ENCODE results near the gene RBPJ.

RBPJ gene

GRCh38 chr4:26317766-26318165 lies 3.0 kb upstream of the RBPJ start:
- H3K27ac ChIP-seq (ENCODE audit: low read length): no peak overlapping the region

GRCh38 chr4:26319467-26319948 lies 1.3 kb upstream of the RBPJ start:
- peak overlapping the region; percentile 80 for H3K9ac ChIP-seq (ENCODE audit: low read length)
- peak overlapping the region; percentile 72 for H3K27ac ChIP-seq (ENCODE audit: low read length)
- peaks cover 37% of the 10 kb centered on the region for H3K79me2 ChIP-seq (ENCODE audit: low read length)
- peak; percentile 100 for DNase-seq
- H3K4me2 ChIP-seq (ENCODE audit: low read depth, low read length): peak overlapping the region; percentile 94
- H3F3A ChIP-seq (ENCODE audit: insufficient read depth, low read length): peaks cover 19% of the 10 kb centered on the region
- no peaks in the 10 kb centered on the region for H3K4me1 ChIP-seq (ENCODE audit: low read length)
- H3K9me3 ChIP-seq (replicated peaks; ENCODE audit: insufficient read depth, low read length): no peaks in the 10 kb centered on the region
- H3K36me3 ChIP-seq (replicated peaks; ENCODE audit: insufficient read depth, low read length): no peaks in the 10 kb centered on the region
- H2AFZ ChIP-seq (ENCODE audit: low read length): peak overlapping the region; percentile 92
- H3K9me2 ChIP-seq (replicated peaks; ENCODE audit: insufficient read depth, low read length): no peaks in the 10 kb centered on the region
- TF ChIP-seq EZH2phosphoT487 (IDR thresholded peaks at IDR 0.05; ENCODE audit: low read length) (no peak), EZH2 (optimal IDR thresholded peaks at IDR 0.05; ENCODE audit: low read depth, low read length) (no peak), CTCF (IDR thresholded peaks at IDR 0.05; ENCODE audit: low read length) (no peak)
- H3K27me3 ChIP-seq (replicated peaks; ENCODE audit: insufficient read depth, low read length): no peaks in the 10 kb centered on the region
- peak overlapping the region; percentile 76 for H3K4me3 ChIP-seq (ENCODE audit: low read length)
- H4K20me1 ChIP-seq (ENCODE audit: insufficient read depth, low read length): no peaks in the 10 kb centered on the region; the same call in 1 of the 2 replicates

More at GRCh38 chr4:26317766-26318165, 3.0 kb upstream of the RBPJ start:
- peaks cover 19% of the 10 kb centered on the region for H3K79me2 ChIP-seq (ENCODE audit: low read length)
- no peak overlapping the region for H3K9ac ChIP-seq (ENCODE audit: low read length)
- no peak overlapping the region for H2AFZ ChIP-seq (ENCODE audit: low read length)
- no peaks in the 10 kb centered on the region for H3K27me3 ChIP-seq (replicated peaks; ENCODE audit: insufficient read depth, low read length)
- H3K36me3 ChIP-seq (replicated peaks; ENCODE audit: insufficient read depth, low read length): no peaks in the 10 kb centered on the region
- DNase-seq: no peak
- no peak overlapping the region for H3K4me3 ChIP-seq (ENCODE audit: low read length)
- peaks cover under 1% of the 10 kb centered on the region; the same call in 1 of the 2 replicates for H3K4me1 ChIP-seq (ENCODE audit: low read length)
- no peaks in the 10 kb centered on the region for H3K9me3 ChIP-seq (replicated peaks; ENCODE audit: insufficient read depth, low read length)
- no peaks in the 10 kb centered on the region for H3K9me2 ChIP-seq (replicated peaks; ENCODE audit: insufficient read depth, low read length)
- TF ChIP-seq CTCF (IDR thresholded peaks at IDR 0.05; ENCODE audit: low read length) (no peak), EZH2 (optimal IDR thresholded peaks at IDR 0.05; ENCODE audit: low read depth, low read length) (no peak), EZH2phosphoT487 (IDR thresholded peaks at IDR 0.05; ENCODE audit: low read length) (no peak)
- H3K4me2 ChIP-seq (ENCODE audit: low read depth, low read length): no peak overlapping the region
- no peaks in the 10 kb centered on the region; the same call in 1 of the 2 replicates for H4K20me1 ChIP-seq (ENCODE audit: insufficient read depth, low read length)
- peaks cover 19% of the 10 kb centered on the region for H3F3A ChIP-seq (ENCODE audit: insufficient read depth, low read length)

GRCh38 chr4:26319949-26320537 lies 771 bp upstream of the RBPJ start:
- Histone ChIP-seq H4K20me1 (ENCODE audit: insufficient read depth, low read length) (peaks cover 2% of the 10 kb centered on the region; the same call in 1 of the 2 replicates), H3K27ac (ENCODE audit: low read length) (peak overlapping the region; percentile 72), H2AFZ (ENCODE audit: low read length) (peak overlapping the region; percentile 92)

More at GRCh38 chr4:26319949-26320537, 771 bp upstream of the RBPJ start:
- DNase-seq: peak; percentile 39
- Histone ChIP-seq H3K4me2 (ENCODE audit: low read depth, low read length) (peak overlapping the region; percentile 94), H3F3A (ENCODE audit: insufficient read depth, low read length) (peaks cover 19% of the 10 kb centered on the region), H3K9ac (ENCODE audit: low read length) (peak overlapping the region; percentile 80), H3K4me1 (ENCODE audit: low read length) (no peaks in the 10 kb centered on the region), H3K27me3 (replicated peaks; ENCODE audit: insufficient read depth, low read length) (no peaks in the 10 kb centered on the region), H3K36me3 (replicated peaks; ENCODE audit: insufficient read depth, low read length) (no peaks in the 10 kb centered on the region), H3K79me2 (ENCODE audit: low read length) (peaks cover 42% of the 10 kb centered on the region), H3K9me2 (replicated peaks; ENCODE audit: insufficient read depth, low read length) (no peaks in the 10 kb centered on the region), H3K4me3 (ENCODE audit: low read length) (peak overlapping the region; percentile 76), H3K9me3 (replicated peaks; ENCODE audit: insufficient read depth, low read length) (no peaks in the 10 kb centered on the region)
- TF ChIP-seq EZH2phosphoT487 (IDR thresholded peaks at IDR 0.05; ENCODE audit: low read length) (no peak), EZH2 (optimal IDR thresholded peaks at IDR 0.05; ENCODE audit: low read depth, low read length) (no peak), CTCF (IDR thresholded peaks at IDR 0.05; ENCODE audit: low read length) (no peak)

Measured in MM.1S (cell line).